Activated CD8-positive, alpha-beta memory T cell treated with anti-CD3 and anti-CD28 coated beads, Interleukin-2, amount 50 U/mL, for 1 hour (primary cell): Measurements from ENCODE around the gene PHLDA2.
"Not testable (repeated sequence)": the region's sequence is repeated elsewhere in the genome, so short reads cannot be mapped to it uniquely, and the experiment has no call there.

ENCODE experiments used
- DNase-seq: peaks from one replicate; pipeline ENCODE4 v3.0.0-alpha.2; 2020; ENCODE audit errors: extremely low read depth

PHLDA2 gene

GRCh38 chr11:2914455-2915195, 14.6 kb downstream of the PHLDA2 start:
- DNase-seq: no peak

- DNase-seq: no peak
Observed at GRCh38 chr11:2913776-2914175, 15.4 kb downstream of the PHLDA2 start.

- DNase-seq: no peak
Observed at GRCh38 chr11:2913019-2913431, 16.2 kb downstream of the PHLDA2 start.

- DNase-seq: no peak
Observed at GRCh38 chr11:2912498-2912897, 16.7 kb downstream of the PHLDA2 start.

GRCh38 chr11:2911785-2912391, 17.3 kb downstream of the PHLDA2 start:
- no peak for DNase-seq

- DNase-seq: no peak
Observed at GRCh38 chr11:2911088-2911784, 18.0 kb downstream of the PHLDA2 start.

- DNase-seq: no peak
Observed at GRCh38 chr11:2910401-2910955, 18.7 kb downstream of the PHLDA2 start.

- no peak for DNase-seq
Observed at GRCh38 chr11:2909133-2909902, 19.9 kb downstream of the PHLDA2 start.

GRCh38 chr11:2908130-2908529, 21.1 kb downstream of the PHLDA2 start:
- no peak for DNase-seq

- DNase-seq: not testable (repeated sequence)
Observed at GRCh38 chr11:2905299-2905698, 23.9 kb downstream of the PHLDA2 start.

- DNase-seq: no peak
Observed at GRCh38 chr11:2904153-2905052, 24.8 kb downstream of the PHLDA2 start.

- no peak for DNase-seq
Observed at GRCh38 chr11:2903672-2904011, 25.6 kb downstream of the PHLDA2 start.

GRCh38 chr11:2902784-2903671, 26.2 kb downstream of the PHLDA2 start:
- DNase-seq: no peak

- peak; percentile 80 for DNase-seq
Observed at GRCh38 chr11:2901854-2902783, 27.1 kb downstream of the PHLDA2 start.

GRCh38 chr11:2901196-2901796, 27.9 kb downstream of the PHLDA2 start:
- DNase-seq: no peak

GRCh38 chr11:2899080-2899783, 30.0 kb downstream of the PHLDA2 start:
- DNase-seq: no peak

- DNase-seq: peak; percentile 24
Observed at GRCh38 chr11:2898366-2899079, 30.7 kb downstream of the PHLDA2 start.
